ENCODE data around the gene NR2E1. TPM values are rescaled to one million over a fixed set of nuclear protein-coding genes. Genes with fewer than 3 reads are reported as not detected.

Gene NR2E1
- total RNA-seq, 1 experiment from 2014 or later = not detected

DNA sequence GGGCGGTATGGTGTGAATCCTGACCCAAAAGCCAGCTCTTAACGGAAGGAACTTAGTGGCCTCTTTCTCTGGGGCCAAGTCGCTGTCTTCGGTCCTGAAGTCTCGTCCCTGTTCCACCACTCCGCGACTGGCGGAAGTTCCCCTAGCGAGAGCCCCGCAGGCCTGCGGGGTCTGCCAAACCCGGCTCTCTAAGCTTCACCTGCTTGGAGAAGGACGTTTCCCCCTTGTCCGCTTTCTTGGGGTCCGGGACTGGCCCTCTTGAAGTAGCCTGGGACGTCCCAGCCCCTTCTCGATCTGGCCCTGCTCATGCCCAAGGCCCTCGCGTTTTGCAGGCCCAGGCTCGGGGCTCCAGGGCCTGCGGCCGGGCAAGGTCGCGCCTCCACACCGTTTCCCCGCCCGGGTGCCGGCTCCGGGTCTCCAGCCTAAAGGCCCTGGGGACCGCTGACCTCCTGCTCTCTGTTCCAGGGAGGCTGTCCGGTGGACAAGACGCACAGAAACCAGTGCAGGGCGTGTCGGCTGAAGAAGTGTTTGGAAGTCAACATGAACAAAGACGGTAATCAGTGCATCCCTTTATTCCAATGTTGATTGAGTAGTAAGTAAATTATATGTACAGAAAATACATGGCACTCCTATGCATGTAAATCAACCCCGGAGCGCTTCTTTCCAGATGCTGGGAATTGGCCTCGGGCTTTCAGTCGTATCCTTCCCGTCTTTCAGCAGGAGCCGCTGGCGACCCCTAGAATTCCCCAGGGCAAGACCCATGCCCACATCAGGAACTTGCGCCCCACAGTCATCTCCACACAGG, 8.8 kb downstream of the NR2E1 start:
- no peak overlapping the region for H3K4me3 ChIP-seq
- no peaks in the 10 kb centered on the region for H3K9me3 ChIP-seq (ENCODE audit: insufficient read depth, low read depth)
- ChIA-PET POLR2A (ENCODE audit: unreplicated experiment) (no interaction called here), CTCF (interaction anchor here (0.7 kb wide), 1 partner anchor 854 kb away, joined by 3 read pairs; no protein-coding TSS in a partner anchor)
- no peak overlapping the region for H3K27ac ChIP-seq
- TF ChIP-seq EZH2 (IDR thresholded peaks at IDR 0.05; ENCODE audit: low read depth) = no peak
- TF ChIP-seq, protein P1, sequence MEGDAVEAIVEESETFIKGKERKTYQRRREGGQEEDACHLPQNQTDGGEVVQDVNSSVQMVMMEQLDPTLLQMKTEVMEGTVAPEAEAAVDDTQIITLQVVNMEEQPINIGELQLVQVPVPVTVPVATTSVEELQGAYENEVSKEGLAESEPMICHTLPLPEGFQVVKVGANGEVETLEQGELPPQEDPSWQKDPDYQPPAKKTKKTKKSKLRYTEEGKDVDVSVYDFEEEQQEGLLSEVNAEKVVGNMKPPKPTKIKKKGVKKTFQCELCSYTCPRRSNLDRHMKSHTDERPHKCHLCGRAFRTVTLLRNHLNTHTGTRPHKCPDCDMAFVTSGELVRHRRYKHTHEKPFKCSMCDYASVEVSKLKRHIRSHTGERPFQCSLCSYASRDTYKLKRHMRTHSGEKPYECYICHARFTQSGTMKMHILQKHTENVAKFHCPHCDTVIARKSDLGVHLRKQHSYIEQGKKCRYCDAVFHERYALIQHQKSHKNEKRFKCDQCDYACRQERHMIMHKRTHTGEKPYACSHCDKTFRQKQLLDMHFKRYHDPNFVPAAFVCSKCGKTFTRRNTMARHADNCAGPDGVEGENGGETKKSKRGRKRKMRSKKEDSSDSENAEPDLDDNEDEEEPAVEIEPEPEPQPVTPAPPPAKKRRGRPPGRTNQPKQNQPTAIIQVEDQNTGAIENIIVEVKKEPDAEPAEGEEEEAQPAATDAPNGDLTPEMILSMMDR (conservative IDR thresholded peaks at IDR 0.05) = no peak
- no peak overlapping the region for H2AFZ ChIP-seq
- no peaks in the 10 kb centered on the region for H4K20me1 ChIP-seq (ENCODE audit: insufficient read depth)
- intact Hi-C loops (cut with micrococcal nuclease; ENCODE audit: unreplicated experiment) = loop anchor here (2.0 to 10.0 kb wide), 2 partner anchors 318 to 350 kb away; no protein-coding TSS in a partner anchor
- H3F3A ChIP-seq (ENCODE audit: insufficient read depth, low read depth) = no peaks in the 10 kb centered on the region
- H3K79me2 ChIP-seq (ENCODE audit: low read depth) = no peaks in the 10 kb centered on the region
- no TSS peak for BruUV-seq (replicated peaks)
- no peaks in the 10 kb centered on the region for H3K27me3 ChIP-seq (ENCODE audit: insufficient read depth, low read depth)
- no peak for DNase-seq
- H3K4me1 ChIP-seq (replicated peaks; ENCODE audit: insufficient read depth) = no peaks in the 10 kb centered on the region
- no peak overlapping the region for H3K4me2 ChIP-seq
- no peaks in the 10 kb centered on the region for H3K9me2 ChIP-seq (ENCODE audit: insufficient read depth)
- no peaks in the 10 kb centered on the region for H3K36me3 ChIP-seq (ENCODE audit: low read depth)

DNA sequence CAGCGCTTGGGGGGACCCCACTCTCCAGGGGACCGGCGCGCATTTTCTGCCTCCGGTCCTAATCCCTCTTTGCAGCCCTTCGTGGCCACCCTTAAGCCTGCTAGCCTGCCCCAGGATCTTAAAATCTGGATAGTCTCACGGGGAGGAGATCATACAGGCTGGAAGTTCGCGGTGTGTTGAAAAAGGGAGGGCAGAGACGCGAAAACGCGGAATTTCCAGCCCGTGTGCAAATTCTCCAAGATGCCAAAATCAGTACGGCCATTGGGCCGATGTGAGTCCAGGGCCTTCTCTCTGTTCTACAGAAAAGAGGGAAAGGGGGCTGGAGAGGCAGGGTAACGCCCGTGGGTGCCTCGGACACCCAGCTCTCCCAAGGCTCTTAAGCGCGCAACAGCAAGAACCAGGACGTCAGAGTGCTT, 9.4 kb downstream of the NR2E1 start:
- no peaks in the 10 kb centered on the region for H3K27me3 ChIP-seq (ENCODE audit: insufficient read depth, low read depth)
- intact Hi-C loops (cut with micrococcal nuclease; ENCODE audit: unreplicated experiment) = loop anchor here (2.0 to 10.0 kb wide), 2 partner anchors 318 to 350 kb away; no protein-coding TSS in a partner anchor

DNA sequence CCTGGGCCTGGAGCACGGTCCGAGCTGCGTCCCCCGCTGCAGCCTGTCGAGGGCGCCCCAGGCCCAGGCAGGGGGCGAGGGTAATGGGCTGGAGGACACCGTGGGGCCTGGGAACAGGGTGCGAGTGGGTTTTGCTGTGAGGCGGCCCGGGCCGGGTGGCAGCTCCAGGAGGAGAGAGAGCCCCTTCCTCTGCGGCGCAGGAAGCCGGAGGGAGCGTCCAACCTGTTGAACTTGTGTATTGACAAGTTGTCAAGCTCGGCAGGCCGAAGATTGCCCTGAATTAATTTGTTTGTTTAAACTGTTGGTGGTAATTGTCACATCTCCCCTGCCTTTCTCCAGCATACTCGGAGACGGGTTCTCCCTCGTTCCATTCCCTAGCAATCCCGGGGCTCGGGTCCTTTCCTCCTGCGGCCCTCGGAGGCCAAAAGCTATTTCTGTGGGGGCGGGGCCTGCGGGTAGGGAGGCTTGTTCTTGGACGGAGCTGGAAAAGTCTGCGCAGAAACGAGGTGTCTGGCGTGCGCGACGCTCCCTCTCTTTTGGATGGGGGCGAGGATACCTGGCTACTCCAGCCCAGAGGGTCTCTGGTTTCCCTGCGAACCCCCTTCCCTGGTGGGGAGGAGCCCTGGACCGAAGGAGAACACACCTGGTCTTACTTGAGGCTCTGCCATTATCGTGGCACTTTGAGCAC, 9.9 kb downstream of the NR2E1 start:
- Histone ChIP-seq H3K9me3 (ENCODE audit: insufficient read depth, low read depth) (no peaks in the 10 kb centered on the region), H3K9me2 (ENCODE audit: insufficient read depth) (no peaks in the 10 kb centered on the region), H3K79me2 (ENCODE audit: low read depth) (no peaks in the 10 kb centered on the region), H3F3A (ENCODE audit: insufficient read depth, low read depth) (no peaks in the 10 kb centered on the region), H3K4me3 (no peak overlapping the region), H4K20me1 (ENCODE audit: insufficient read depth) (no peaks in the 10 kb centered on the region), H3K27ac (no peak overlapping the region), H3K4me2 (peak overlapping the region; percentile 10; the same call in 1 of the 2 replicates), H3K4me1 (replicated peaks; ENCODE audit: insufficient read depth) (no peaks in the 10 kb centered on the region), H3K27me3 (ENCODE audit: insufficient read depth, low read depth) (no peaks in the 10 kb centered on the region), H3K36me3 (ENCODE audit: low read depth) (no peaks in the 10 kb centered on the region), H2AFZ (no peak overlapping the region)
- POLR2A ChIA-PET (ENCODE audit: unreplicated experiment) = interaction anchor here (0.6 kb wide), 1 partner anchor 13 kb away, joined by 4 read pairs; no protein-coding TSS in a partner anchor
- CTCF ChIA-PET = interaction anchor here (0.7 to 1.1 kb wide), 3 partner anchors 10 to 856 kb away, joined by 3 to 4 read pairs (median 3); no protein-coding TSS in a partner anchor
- BruUV-seq (replicated peaks) = no TSS peak
- peak in 1 of 2 experiments; percentile 27 for DNase-seq
- TF ChIP-seq EZH2 (IDR thresholded peaks at IDR 0.05; ENCODE audit: low read depth) = no peak
- TF ChIP-seq, protein P1 (conservative IDR thresholded peaks at IDR 0.05) = no peak
- intact Hi-C loops (cut with micrococcal nuclease; ENCODE audit: unreplicated experiment) = loop anchor here (2.0 to 10.0 kb wide), 2 partner anchors 317 to 349 kb away; no protein-coding TSS in a partner anchor

More for the DNA sequence above, 9.4 kb downstream of the NR2E1 start:
- Histone ChIP-seq H3K27ac (no peak overlapping the region), H3K9me2 (ENCODE audit: insufficient read depth) (no peaks in the 10 kb centered on the region), H2AFZ (no peak overlapping the region), H3K4me1 (replicated peaks; ENCODE audit: insufficient read depth) (no peaks in the 10 kb centered on the region), H3K36me3 (ENCODE audit: low read depth) (no peaks in the 10 kb centered on the region), H3K4me2 (no peak overlapping the region), H3K4me3 (no peak overlapping the region), H3K9me3 (ENCODE audit: insufficient read depth, low read depth) (no peaks in the 10 kb centered on the region), H3F3A (ENCODE audit: insufficient read depth, low read depth) (no peaks in the 10 kb centered on the region), H4K20me1 (ENCODE audit: insufficient read depth) (no peaks in the 10 kb centered on the region), H3K79me2 (ENCODE audit: low read depth) (no peaks in the 10 kb centered on the region)
- CTCF ChIA-PET = interaction anchor here (0.7 to 1.1 kb wide), 3 partner anchors 11 to 855 kb away, joined by 3 to 4 read pairs (median 3); no protein-coding TSS in a partner anchor
- DNase-seq = no peak
- BruUV-seq (replicated peaks) = no TSS peak
- TF ChIP-seq EZH2 (IDR thresholded peaks at IDR 0.05; ENCODE audit: low read depth) = no peak
- TF ChIP-seq, protein P1 (conservative IDR thresholded peaks at IDR 0.05) = no peak
- POLR2A ChIA-PET (ENCODE audit: unreplicated experiment) = no interaction called here
